Adrenal gland (tissue), 12 donors: ENCODE data around the gene CCDC183. TPM values are rescaled to one million over a fixed set of nuclear protein-coding genes. Genes with fewer than 3 reads are reported as not detected.

Source experiments
- DNase-seq, 7 donors: peaks; one replicate each; pipeline ENCODE4 v3.0.0-alpha.2; 2019 to 2020
- H3K27ac ChIP-seq, 5 donors: fragments of 200-600 bp; sonication (generic) in 4 of 5; 1 replicate in 3 of 5; 2 replicates in 2 of 5; pipeline versions ENCODE4 v1.5.1 to v1.8.0; 2016 to 2020; ENCODE audit warnings: mild to moderate bottlenecking in 1 of 5
- H3K27me3 ChIP-seq: fragments of 200-600 bp; 2 replicates; pipeline ENCODE4 v1.8.0; 2021
- H3K36me3 ChIP-seq, 2 donors: fragments of 200-600 bp; replicated peaks in 1 of 2; 1 replicate in 1 of 2; 2 replicates in 1 of 2; pipeline versions ENCODE4 v1.5.1 to v1.8.0; 2018 to 2022
- H3K4me1 ChIP-seq, 2 donors: fragments of 200-600 bp; replicated peaks in 1 of 2; 1 replicate in 1 of 2; 2 replicates in 1 of 2; pipeline versions ENCODE4 v1.5.1 to v1.8.0; 2018 to 2021
- H3K4me3 ChIP-seq, 4 donors: fragments of 200-600 bp; sonication (generic) in 3 of 4; one replicate each; pipeline ENCODE4 v1.5.1; 2016 to 2018
- H3K9me3 ChIP-seq, 3 donors: fragments of 200-600 bp; sonication (generic) in 1 of 3; replicated peaks in 1 of 3; 1 replicate in 2 of 3; 2 replicates in 1 of 3; pipeline versions ENCODE4 v1.5.1 to v1.8.0; 2016 to 2021
- POLR2A ChIP-seq, 2 donors: fragments of 450-650 bp; IDR thresholded peaks; one replicate each; pipeline ENCODE4 v1.6.1; 2017; ENCODE audit warnings: antibody characterized with exemption in 2 of 2, mild to moderate bottlenecking in 2 of 2, moderate library complexity in 1 of 2
- WGBS, 4 donors: extraction: QIAGEN DNeasy Blood & Tissue Kit in 2 of 4; methylation state at CpG; one replicate each; pipeline versions ENCODE4 v1.1.5 to v1.1.7; 2013 to 2017; 5-methylcytosine and 5-hydroxymethylcytosine counted together
- intact Hi-C, 2 donors: fragments of 100-400 bp; cut with DNase I; formaldehyde crosslinking; loops; one replicate each; pipeline versions ENCODE4 v1.14.1 to v1.15.0; 2022 to 2023
- polyA plus RNA-seq, 3 donors: library from polyadenylated mRNA; stranded (reverse); fragments of 200-250 nt in 2 of 3; fragments of 350-450 nt in 1 of 3; fragmentation: Illumina TruSeq in 1 of 3; extraction: RNeasy Lipid Tissue Mini Kit (QIAGEN cat#74804) in 1 of 3; gene quantifications; one replicate each; pipeline ENCODE4 v1.2.3, GENCODE V29; 2013 to 2014
- total RNA-seq, 9 donors: library from RNA; depleted of rRNA in 4 of 9; stranded (reverse); fragments of >200 nt in 4 of 9; fragments of 120-200 nt in 1 of 9; fragmentation: NEBNext Ultra II Directional in 1 of 9; extraction: Animal tissue kit (Norgen Biotek cat#: 25700) in 1 of 9; gene quantifications; one replicate each; pipeline versions ENCODE4 v1.1.0 to v1.2.4, GENCODE V29; 2013 to 2023
- TF ChIP-seq, protein P1 (sequence below), 6 experiments: fragments of 450-650 bp in 4 of 6; fragments of 200-600 bp in 2 of 6; sonication (generic) in 1 of 6; IDR thresholded peaks; 1 replicate in 5 of 6; 2 replicates in 1 of 6; pipeline versions ENCODE4 v1.5.1 to v1.8.0; 2016 to 2021; ENCODE audit warnings: antibody characterized with exemption in 6 of 6, mild to moderate bottlenecking in 2 of 6, moderate library complexity in 1 of 6
- donor health status: healthy with polysubstance abuse.
- donor health status: Bipolar disorder and iron deficiency.
- donor health status: DM: yes; HTN: yes; CAD: no.
- donor health status: DM: no; HTN: no; CAD: no.
- donor health status: DM: no; HTN: no; CAD: no.
- donor health status: DM: yes; HTN: yes; CAD: no.

The CCDC183 gene
- total and polyA plus RNA-seq, 12 donors = 0.46 to 17.5 (median 1.8) TPM; not detected in 1

GRCh38 chr9:136823136-136824046 is 27.3 kb downstream of the CCDC183 start:
- no peaks in the 10 kb centered on the region for H3K4me1 ChIP-seq
- H3K27ac ChIP-seq = no peak overlapping the region
- 88 to 91% (median 88%) methylated on average over 26 to 30 of the region's 30 CpGs for WGBS, 4 donors
- H3K4me3 ChIP-seq = no peak overlapping the region
- H3K27me3 ChIP-seq = no peaks in the 10 kb centered on the region
- no peaks in the 10 kb centered on the region for H3K9me3 ChIP-seq
- H3K36me3 ChIP-seq = peaks cover 0 to 33% of the 10 kb centered on the region in 2 donors
- TF ChIP-seq POLR2A (IDR thresholded peaks at IDR 0.05) = no peak
- TF ChIP-seq, protein P1, sequence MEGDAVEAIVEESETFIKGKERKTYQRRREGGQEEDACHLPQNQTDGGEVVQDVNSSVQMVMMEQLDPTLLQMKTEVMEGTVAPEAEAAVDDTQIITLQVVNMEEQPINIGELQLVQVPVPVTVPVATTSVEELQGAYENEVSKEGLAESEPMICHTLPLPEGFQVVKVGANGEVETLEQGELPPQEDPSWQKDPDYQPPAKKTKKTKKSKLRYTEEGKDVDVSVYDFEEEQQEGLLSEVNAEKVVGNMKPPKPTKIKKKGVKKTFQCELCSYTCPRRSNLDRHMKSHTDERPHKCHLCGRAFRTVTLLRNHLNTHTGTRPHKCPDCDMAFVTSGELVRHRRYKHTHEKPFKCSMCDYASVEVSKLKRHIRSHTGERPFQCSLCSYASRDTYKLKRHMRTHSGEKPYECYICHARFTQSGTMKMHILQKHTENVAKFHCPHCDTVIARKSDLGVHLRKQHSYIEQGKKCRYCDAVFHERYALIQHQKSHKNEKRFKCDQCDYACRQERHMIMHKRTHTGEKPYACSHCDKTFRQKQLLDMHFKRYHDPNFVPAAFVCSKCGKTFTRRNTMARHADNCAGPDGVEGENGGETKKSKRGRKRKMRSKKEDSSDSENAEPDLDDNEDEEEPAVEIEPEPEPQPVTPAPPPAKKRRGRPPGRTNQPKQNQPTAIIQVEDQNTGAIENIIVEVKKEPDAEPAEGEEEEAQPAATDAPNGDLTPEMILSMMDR (IDR thresholded peaks at IDR 0.05) = no peak
- DNase-seq = peak in 1 of 7 donors; percentile 7
- intact Hi-C loops = no loop called here

GRCh38 chr9:136824496-136825225 is 28.5 kb downstream of the CCDC183 start:
- intact Hi-C loops = no loop called here
- Histone ChIP-seq H3K4me3 (no peak overlapping the region), H3K27me3 (no peaks in the 10 kb centered on the region), H3K9me3 (no peaks in the 10 kb centered on the region), H3K4me1 (no peaks in the 10 kb centered on the region), H3K27ac (no peak overlapping the region), H3K36me3 (peaks cover 0 to 46% of the 10 kb centered on the region in 2 donors)
- TF ChIP-seq POLR2A (IDR thresholded peaks at IDR 0.05) = no peak
- TF ChIP-seq, protein P1 (IDR thresholded peaks at IDR 0.05) = no peak
- 79 to 88% (median 85%) methylated on average over 12 to 21 of the region's 21 CpGs for WGBS, 4 donors
- peak in 1 of 7 donors; percentile 7 for DNase-seq

DNA sequence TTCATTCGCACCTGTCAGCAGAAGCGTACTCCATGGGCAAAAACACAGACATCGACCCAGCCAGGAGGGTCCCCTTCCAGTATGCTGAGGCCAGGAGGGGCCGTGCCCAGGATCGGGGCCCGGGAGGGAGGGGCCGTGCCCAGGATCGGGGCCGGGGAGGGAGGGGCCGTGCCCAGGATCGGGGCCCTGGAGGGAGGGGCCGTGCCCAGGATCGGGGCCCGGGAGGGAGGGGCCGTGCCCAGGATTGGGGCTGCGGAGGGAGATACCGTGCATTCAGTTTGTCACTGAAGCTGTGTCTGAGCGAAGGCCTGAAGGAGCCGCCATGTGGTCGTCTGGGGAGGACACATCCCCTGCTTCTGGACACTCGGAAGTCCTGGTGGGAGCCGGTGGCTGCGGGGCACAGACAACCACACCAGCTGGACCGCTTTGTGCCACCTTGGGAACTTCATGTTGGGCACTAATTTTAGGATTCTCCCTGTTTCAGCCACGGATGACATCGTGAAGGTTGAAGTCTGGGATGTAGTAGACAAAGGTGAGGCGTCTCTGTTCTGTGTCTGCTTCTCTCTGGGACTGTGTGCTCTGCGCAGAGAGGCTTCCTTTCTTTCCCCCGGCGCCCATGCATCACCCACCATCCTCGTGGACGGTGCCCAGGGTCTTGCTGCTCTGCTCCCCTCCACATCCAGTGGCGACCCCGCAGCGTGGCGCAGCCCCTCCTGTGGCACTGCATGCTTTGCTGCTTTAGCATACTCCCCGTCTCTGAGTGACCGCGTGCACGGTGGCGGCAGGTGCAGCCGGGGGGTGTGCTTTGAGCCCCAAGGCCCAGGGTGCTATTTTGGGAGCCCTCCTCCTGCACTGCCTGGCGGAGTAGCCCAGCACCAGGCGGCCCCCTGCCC is 29.4 kb downstream of the CCDC183 start:
- DNase-seq = peak in 1 of 7 donors; percentile 6
- Histone ChIP-seq H3K9me3 (no peaks in the 10 kb centered on the region), H3K27me3 (no peaks in the 10 kb centered on the region), H3K27ac (no peak overlapping the region), H3K4me1 (no peaks in the 10 kb centered on the region), H3K4me3 (no peak overlapping the region), H3K36me3 (peaks cover 0 to 54% of the 10 kb centered on the region in 2 donors)
- intact Hi-C loops = no loop called here
- 93 to 95% (median 94%) methylated on average over 27 to 44 of the region's 44 CpGs for WGBS, 4 donors
- TF ChIP-seq, protein P1 (IDR thresholded peaks at IDR 0.05) = no peak
- no peak for TF ChIP-seq POLR2A (IDR thresholded peaks at IDR 0.05)
